NCI-H2196 (cell line): Measurements from ENCODE around the gene RASL11B.
A peak's percentile ranks its signal among the peaks of the same experiment; 100 is the strongest.

Source experiments
- DNase-seq: peaks from one replicate; lab custom pipeline; 2025; ENCODE audit not compliant: unreplicated experiment; lab: John Stamatoyannopoulos, UW

Gene RASL11B

DNA sequence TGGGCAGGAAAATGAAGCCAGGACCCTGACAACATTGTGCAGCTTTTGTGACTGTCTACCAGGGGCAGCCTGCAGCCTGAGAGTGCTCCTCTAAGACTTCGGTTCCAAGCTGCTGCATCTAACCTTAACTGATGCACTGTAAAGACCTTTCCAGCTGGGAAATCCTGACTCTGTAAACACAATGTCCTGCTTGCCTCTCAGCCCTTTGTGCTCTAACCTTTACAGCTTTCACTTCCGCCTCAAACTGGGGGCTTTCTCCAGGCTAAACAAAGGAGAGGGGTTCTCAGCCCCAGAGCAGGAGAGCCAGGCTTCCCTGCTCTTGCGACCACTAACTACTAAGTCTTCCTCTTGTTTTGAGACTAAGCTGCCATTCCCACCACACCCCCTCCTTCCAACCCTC lies 19.3 kb upstream of the RASL11B start:
- no peak for DNase-seq

DNA sequence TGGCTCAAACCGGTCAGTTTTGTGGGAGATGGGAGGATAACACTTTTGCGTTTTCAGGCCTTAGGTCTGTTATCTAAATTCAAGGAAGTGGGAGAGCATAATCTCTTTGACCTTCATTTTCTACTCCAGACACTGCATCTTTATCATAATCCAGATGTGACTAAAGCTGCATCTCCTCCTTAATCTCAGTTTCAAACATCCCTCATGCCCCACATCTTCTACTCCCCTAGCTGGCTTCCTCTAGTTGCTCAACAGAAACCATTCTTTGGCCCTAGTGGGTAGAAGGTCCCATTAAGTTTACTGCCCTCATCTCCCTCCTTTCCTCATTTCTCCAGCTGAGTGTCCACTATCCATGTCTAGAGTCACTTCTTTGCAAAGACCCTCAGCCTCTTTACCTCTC lies 18.8 kb upstream of the RASL11B start:
- DNase-seq: no peak

DNA sequence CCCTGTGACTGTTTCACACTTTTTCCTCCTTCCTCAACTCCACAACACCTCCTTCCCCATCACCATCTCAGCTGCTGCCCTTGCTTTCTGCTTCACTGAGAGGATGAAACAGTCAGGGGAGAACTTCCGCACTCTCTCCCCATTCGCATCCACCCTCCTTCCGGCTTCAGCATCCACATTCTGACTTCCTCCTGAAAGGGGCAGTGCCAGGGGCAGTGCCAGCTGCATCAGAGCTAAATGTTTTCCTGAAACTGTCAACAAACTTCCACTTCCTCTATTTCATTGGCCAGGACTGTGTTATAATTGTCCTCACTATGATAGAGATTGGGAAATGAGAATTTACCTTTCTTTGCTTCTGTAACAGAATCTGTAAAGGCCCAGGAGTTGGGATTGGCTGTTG lies 18.2 kb upstream of the RASL11B start:
- DNase-seq: no peak

DNA sequence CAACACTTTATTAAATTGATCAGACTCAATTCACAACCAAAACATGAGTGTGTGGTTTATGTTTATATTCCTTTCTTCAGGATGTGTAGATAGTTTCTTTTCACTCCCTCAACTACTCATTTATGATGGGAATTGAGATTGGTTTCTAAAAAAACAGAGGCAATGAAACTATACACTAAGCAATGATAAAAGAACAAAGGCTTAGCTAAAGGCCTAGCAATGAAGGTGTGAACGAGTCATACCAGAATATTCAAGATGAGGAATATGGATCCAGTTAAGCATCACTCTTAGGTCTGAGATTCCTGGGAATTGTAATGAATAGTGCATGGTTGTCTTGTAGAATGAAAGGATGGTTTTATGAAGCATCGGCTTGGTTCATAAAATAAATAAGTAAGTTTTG lies 17.5 kb upstream of the RASL11B start:
- no peak for DNase-seq

DNA sequence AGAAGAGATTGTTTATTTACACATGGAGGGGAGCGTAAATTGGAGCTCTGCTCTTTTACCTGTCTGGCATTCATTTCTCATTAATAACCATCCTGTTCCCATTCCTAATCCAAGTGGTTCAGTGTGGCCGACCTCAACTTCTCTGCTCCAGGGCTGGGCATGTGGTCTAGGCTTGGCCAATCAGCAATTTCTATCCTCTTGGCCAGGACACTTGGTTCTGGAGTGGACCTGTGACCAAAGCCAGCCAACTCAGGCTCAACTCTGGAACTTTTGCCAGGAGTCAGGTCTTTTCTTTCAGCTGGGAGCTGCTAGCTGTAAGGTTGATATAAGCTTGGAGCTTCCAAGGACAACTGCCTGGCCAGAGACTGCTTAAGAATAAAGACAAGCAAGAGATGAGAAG lies 15.6 kb upstream of the RASL11B start:
- no peak for DNase-seq

DNA sequence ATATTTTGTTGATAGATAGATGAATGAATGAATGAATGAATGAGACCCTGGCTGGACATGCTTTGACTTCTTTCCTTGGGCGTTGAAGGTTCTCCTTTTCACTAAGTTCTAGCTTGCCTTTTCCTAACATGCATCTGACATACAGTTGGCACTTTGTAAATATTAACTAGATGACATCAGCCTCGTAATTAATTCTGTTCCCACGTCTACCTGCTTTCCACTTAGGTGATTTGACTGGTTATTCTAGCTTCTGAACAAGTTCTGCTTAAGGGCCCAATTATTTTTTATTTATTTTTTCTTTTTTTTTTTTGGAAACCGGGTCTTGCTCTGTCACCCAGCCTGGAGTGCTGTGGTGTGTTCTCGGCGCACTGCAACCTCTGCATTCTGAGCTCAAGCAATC lies 13.9 kb upstream of the RASL11B start:
- no peak for DNase-seq

DNA sequence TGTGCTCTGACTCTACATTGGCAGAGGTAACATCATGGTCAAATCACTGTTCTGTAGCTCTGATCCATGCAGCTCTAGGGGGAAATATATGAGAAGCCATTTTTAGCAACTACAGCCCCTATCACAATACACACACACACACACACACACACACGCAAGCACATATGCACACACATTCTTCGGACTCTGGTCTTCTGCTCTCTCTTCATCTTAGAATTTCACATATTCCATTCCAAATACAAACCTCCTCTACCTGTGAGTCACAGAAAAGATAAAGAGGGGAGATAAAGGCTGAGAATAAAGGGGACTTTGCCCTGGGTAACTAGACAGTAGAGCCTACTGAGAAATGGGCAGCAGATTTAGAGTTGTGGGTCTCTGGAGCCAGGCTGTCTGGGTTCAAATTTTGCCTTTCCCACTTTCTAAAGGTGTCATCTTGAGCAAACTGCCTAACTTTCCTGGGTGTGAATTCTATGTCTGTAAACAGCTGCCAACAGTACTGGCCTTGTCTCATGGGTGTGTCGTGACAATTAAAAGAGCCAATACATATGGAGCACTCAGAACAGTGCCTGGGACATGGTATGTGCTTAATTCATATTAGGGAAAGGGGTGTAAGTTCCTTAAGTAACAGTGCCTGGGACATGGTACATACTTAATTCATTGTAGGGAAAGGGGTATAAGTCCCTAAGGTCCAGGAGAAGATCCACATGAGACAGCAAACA lies 11.6 kb upstream of the RASL11B start:
- DNase-seq: no peak

DNA sequence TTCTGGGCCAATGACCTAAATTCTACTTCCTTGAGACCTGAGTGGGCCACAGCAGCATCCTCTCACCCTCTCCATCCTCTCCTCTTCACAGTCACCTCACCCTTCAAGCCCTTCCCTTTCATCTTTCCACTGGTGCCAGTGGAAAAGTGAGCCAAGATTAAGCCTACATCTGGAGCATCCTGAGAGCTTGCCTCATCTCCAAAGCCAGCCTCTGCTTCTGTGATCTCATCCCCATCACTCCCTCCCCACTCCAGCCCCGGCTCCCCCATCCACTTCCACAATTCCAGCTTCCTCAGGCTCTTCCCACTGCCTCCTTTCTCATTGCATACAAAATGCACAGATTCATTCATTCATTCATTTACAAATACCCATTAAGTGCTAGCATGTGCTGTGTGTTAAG lies 10.1 kb upstream of the RASL11B start:
- no peak for DNase-seq

DNA sequence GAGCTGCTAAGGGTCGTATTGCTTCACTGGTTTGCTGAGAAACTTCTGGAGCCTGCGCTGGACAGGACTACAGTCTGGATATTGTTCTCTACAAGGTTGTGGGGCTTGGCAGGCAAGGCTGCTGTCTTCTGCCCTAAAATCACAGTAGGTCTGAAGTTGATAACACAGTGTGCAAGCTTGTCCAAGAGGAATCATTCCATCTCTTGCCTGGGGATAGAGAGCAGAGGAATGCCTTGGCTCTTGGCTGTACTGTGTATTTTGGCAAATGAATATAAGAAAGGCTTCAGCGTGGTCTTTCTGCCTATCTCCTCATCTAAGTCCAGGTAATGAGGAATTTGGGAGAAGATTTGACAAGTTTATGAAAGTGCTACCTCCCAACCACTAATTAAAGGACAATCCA lies 9.4 kb upstream of the RASL11B start:
- DNase-seq: no peak

DNA sequence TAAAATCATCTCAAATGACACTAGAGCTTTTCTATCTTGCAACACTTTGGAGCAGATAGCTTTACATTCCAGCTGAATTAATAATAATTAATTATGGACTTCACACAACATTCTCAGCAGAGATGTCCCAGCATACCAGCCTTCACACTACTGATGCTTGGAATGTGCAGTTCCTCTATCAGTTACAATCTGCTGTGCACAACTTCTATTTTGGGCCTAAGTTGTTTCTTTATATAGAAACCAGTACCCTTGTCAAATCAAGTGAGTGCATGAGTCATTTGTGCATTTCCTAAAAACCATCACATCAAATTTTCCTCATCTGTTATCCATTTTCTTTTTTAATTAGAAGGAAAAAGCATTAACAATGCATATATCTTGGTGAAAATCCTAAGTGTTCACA lies 8.8 kb upstream of the RASL11B start:
- no peak for DNase-seq

DNA sequence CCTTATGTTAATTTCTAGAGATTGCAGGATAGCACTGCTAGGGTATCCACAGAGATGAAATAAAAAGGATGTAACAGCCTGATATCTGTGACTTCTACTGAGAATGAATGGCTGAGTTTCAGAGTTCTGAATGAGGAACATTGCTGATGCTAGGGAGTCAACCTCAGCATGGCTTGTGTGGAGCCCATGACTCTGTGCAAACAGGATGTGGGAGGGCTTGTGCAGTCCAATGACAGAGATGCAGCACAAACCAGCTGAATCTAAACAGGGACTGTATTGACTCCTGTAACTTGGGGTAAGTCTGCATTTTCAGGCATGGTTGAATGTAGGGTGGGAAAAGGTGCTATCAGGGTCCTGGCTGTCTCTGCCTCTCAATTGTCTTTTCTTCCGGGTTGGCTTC lies 5.3 kb upstream of the RASL11B start:
- DNase-seq: no peak

DNA sequence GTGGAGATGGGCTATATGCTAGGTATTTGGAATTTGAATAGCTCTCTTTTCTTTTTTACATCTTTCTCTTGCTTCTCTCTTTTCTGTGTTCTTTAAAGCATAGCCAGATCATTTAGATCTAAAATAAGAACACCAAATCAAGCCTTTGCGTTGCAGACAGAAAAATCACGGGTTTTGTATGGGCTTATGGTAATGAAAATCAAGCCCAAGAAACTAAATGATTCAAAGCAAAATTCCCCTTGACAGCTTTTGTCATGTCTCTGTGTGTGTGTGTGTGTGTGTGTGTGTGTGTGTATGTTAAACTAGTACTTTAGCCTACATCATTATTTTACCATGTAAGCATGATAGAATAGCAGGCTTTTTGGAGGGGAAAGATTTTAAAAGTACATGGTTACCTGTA lies 1.8 kb upstream of the RASL11B start:
- no peak for DNase-seq

DNA sequence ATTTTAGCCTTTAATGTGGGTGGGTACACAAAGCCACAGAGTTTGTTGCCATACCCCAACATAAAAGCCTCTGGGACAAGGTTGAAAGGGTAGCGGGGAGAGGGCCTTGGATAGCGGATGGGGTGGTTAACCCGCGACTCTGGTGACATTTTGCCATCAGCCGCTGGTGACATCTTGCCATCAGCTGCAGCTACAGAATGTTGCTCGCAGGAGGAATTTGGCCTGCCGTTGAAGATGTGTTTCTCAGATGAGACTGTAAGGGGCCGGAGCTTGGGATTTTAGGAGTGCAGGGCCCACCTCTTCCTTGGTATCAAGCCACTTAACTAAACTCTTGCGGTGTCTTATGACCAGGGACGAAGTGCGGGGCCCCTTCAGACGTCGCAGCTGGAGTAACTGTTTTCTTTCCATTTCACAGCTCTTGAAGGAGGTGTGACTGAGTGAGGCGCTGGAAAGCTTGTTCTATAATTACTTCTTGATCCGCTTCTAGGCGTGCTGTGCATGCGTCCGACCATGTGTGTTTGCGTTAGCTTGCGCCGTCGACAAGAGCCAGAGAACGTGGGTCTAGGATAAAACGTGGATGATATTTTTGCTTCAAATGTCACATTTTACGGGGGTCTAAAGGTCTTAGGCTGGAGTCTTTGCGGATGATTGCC lies 820 bp upstream of the RASL11B start:
- DNase-seq: no peak

DNA sequence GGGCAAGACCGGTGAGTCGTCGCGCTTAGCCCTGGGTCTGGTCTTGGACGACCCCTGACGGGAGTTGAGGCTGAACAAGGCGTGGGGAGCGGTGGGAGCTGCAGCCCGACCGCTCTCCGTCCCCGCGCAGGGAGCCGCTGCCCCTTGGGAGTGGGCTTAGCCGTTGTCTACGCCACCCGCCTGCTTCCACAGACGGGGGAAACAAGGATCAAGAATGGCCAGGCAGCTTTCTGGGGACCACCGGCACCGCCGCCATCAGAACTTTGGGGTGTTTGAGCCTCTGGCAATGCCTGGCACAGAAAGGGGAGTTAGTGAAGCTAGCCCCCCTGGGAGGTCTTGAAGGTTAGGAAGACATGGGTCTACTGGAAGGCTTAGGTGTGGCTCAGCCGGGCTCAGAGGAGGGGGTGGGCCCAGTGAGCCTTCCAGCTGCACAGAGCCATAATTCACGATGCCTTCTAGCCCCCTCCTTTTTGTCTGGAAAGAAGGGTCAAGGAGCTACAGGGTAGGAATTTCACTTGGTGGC lies 583 bp downstream of the RASL11B start:
- no peak for DNase-seq

DNA sequence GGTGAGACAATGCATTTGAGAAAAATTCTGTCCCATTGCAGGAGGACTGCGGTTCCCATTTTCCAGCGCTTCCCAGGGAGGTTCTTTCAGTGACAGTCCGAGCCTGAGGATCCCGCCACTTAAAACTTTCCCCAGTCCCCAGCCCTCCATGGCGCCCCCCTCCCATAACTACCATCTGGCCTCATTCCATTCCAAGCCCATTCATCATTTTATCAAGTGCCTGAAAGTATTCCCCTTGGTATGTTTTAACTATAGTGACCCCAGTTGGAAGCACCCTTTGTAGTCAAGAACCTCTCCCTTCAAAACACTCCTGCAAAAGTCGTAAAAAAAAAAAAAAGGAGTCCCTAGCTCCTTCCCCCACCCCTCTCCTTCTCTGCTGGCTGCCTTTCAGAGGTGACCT lies 1.2 kb downstream of the RASL11B start:
- no peak for DNase-seq

DNA sequence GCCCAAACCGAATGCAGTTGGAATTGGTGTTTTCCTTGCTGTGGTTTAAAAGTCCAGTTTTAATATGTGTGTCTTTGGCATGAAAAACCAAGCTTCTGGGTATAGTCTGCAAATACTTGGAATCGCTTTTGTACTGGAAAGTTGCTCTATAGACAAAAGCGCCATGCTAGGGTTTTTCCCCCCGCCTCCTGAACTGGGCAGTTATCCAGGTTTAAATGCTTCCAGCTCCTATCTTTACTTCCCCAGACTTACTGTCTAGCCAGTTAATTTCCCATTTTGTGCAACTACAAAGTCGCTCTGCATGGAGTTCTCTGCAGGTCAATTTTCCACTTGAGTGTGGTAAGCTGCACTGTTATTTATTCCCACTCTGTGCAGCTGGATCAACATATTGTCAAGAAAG lies 2.7 kb downstream of the RASL11B start:
- peak; percentile 39 for DNase-seq

DNA sequence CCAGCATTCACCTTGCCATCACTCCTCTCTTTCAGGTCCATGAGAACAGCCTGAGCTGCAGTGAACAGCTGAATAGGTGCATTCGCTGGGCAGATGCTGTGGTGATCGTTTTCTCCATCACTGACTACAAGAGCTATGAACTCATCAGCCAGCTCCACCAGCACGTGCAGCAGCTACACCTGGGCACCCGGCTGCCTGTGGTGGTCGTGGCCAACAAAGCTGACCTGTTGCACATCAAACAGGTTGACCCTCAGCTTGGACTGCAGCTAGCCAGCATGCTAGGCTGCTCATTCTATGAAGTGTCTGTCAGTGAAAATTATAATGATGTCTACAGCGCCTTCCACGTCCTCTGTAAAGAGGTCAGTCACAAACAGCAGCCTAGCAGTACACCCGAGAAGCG lies 3.2 kb downstream of the RASL11B start:
- DNase-seq: no peak

DNA sequence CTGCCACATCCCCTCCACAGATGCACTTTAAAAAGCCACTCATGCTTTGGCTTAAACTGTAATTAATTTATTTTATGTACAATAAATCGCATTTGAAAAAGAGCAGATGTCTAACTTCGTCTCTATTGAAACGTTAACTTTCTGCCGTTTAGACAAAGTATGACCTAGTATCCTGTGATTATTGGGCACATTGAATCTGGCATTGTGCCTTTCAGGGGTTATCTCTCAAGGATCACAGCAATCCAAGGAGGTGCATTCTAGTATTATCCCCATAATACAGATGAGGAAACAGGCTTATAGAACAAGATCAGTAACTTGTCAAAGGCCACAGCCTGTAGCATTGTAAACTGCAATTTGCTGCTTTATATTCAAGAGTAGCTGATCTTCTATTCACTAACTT lies 4.6 kb downstream of the RASL11B start:
- DNase-seq: no peak

DNA sequence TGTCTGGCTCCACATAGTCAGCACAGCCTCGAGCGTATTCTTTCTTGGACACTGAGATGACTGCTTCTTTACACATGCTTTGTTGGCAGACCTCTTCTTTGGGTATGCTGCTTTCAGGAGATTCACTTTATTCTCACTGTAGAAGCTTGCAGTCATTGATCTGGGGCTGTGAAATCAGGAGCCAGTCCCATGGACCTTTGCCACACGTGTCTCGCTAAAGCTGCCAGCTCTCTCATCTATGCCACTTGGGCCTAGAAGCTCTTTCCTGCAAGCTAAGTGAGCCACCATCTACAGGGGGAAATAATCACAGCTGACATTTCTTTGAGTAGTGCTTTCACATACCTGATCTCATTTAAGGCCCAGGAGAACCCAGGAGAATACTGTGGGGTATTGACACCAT lies 5.0 kb downstream of the RASL11B start:
- DNase-seq: no peak

DNA sequence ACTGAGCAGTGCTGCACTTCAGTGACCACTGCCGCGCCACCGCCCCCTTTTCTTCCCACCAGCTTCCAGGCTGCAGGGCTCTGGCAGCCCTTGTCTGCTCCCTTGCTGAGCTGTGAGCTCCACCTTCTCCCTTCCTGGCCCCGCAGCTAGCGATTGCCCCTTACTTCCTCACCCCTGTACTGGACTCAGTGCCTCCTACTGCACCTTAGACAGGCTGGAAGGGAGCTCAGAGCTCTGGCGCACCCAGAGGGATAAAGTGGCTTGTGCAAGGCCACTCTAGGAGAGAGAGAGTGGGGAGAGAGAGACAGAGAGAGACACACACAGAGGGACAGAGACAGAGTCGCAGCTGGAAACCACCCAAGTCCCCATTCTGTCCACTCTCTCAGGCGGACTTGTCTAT lies 6.0 kb downstream of the RASL11B start:
- DNase-seq: no peak

DNA sequence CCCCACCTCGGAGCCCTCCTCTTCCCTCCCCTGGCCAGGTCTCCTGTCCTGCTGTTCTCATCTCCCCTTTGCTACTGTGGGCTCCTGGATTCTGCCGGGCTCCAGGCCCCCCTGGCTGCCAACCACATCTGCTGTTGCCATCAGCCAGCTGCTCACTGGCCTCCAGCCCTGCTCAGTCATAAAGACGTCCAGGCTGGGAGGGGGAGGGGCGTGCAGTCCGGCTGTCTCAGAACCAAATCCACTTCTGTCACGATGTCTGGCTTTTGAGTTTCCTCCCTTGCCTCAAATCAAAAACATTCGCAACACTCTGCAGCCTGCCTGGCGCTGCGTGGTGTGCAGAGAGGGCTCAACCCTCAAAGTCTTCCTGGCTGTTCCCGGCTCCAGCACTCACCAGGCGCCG lies 7.1 kb downstream of the RASL11B start:
- DNase-seq: no peak

DNA sequence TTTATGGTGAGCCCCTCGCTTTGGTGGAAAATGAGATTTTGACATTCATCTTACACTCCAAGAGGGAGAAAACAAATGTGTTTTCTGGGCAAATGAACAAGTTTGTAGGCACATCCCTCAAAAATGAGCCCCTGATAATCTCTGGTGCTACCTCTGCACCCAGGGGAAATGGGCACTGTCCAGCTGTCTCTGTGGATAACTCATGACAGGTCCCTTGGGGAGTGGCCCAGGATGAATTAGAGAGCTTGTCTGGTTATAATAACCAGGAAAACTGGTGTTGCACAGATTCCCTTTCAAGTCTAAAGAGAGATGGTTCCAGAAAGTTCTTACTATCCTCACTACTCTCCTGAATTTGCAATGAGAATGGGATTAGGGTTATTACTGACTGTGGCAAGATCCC lies 7.5 kb downstream of the RASL11B start:
- DNase-seq: no peak

DNA sequence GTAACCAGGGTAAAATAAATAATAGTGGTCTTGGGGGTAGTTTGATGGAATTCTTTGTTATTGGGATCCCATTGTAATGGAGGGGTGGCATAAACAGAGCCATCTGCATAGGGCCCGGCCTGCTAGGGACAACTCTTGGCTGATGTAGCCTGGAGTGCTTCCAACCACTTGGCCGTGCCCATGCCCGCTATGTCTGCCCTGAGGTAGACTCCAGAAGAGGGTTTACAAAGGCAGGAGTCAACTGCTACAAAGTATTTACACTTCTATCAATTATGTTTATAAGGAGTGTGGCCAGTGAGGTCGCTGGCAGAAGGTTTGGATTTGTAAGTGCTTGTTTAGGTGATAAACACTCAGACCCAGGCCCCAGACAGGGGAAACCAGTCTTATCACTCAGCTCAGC lies 8.1 kb downstream of the RASL11B start:
- peak; percentile 41 for DNase-seq
